ENCODE measurements around the gene ASIP. TPM values are rescaled to one million over a fixed set of nuclear protein-coding genes. Genes with fewer than 3 reads are reported as not detected.
A peak's percentile ranks its signal among the peaks of the same experiment; 100 is the strongest.
"Not testable (repeated sequence)": the region's sequence is repeated elsewhere in the genome, so short reads cannot be mapped to it uniquely, and the experiment has no call there.

ASIP gene
- not detected for total RNA-seq
- not detected for polyA plus RNA-seq

- no peak for ATAC-seq (ENCODE audit: low read depth in 2 of 2)
- H3K9me3 Mint-ChIP-seq = peaks cover 0 to 18% (median 7%) of the 10 kb centered on the region in 7 donors
- Histone ChIP-seq H3K9me3 (ENCODE audit: control insufficient read depth in 2 of 2, low read length in 2 of 2) (peaks cover 13 to 14% of the 10 kb centered on the region in 2 experiments), H3K27me3 (ENCODE audit: control insufficient read depth, insufficient read depth, low read length) (peaks cover 19% of the 10 kb centered on the region), H3K4me1 (ENCODE audit: control insufficient read depth, insufficient read depth, low read length, poor library complexity, severe bottlenecking) (no peaks in the 10 kb centered on the region), H3K36me3 (ENCODE audit: control insufficient read depth, insufficient read depth, low read length) (no peaks in the 10 kb centered on the region), H3K27ac (ENCODE audit: insufficient read depth, low read length, poor library complexity, severe bottlenecking) (no peak within 1 kb of the TSS), H3K4me3 (ENCODE audit: low read depth, low read length) (no peak within 1 kb of the TSS)
- H3K27me3 Mint-ChIP-seq = peaks cover 36% of the 10 kb centered on the region
- H3K4me3 Mint-ChIP-seq = no peak within 1 kb of the TSS
- no peaks in the 10 kb centered on the region for H3K36me3 Mint-ChIP-seq
- no peak for DNase-seq
- H3K4me1 Mint-ChIP-seq = peaks cover 0 to 8% (median 0%) of the 10 kb centered on the region in 4 donors
- H3K27ac Mint-ChIP-seq = peak within 1 kb of the TSS in 2 of 3 donors; percentile 61 to 62
Measured at GRCh38 chr20:34240693-34241615, at the start of gene ASIP. Gene ASIP (plus strand): TSS chr20:34241423. CDS start chr20:34260375, 18,952 bp downstream.

DNA sequence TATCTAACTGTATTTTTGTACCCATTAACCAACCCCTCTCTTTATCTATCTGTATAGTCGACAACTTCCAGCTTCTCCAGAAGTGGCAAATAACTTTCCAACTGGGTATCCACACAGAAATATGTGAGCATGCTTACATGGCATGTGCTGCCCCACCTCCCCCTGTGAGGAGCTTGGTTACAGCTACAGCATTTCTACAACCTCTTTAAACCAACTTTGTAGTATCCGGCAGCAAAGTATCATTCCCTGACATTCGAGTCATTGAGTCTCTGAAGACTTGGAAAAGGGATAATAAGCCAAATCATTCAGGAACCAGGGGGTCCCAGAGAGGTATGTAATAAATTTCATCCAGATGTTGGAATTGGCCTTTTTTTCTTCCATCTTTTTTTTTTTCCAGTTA, 48.2 kb upstream of the ASIP start:
- Mint-ChIP-seq H3K27ac (no peak overlapping the region), H3K36me3 (no peaks in the 10 kb centered on the region), H3K4me3 (no peak overlapping the region), H3K4me1 (peaks cover 0 to 2% (median 0%) of the 10 kb centered on the region in 4 donors), H3K9me3 (peaks cover 0 to 2% (median 0%) of the 10 kb centered on the region in 7 donors), H3K27me3 (peaks cover 48% of the 10 kb centered on the region)
- Histone ChIP-seq H3K4me3 (ENCODE audit: low read depth, low read length) (no peak overlapping the region), H3K4me1 (ENCODE audit: control insufficient read depth, insufficient read depth, low read length, poor library complexity, severe bottlenecking) (no peaks in the 10 kb centered on the region), H3K27ac (ENCODE audit: insufficient read depth, low read length, poor library complexity, severe bottlenecking) (no peak overlapping the region), H3K27me3 (ENCODE audit: control insufficient read depth, insufficient read depth, low read length) (peaks cover 2% of the 10 kb centered on the region), H3K36me3 (ENCODE audit: control insufficient read depth, insufficient read depth, low read length) (no peaks in the 10 kb centered on the region), H3K9me3 (ENCODE audit: control insufficient read depth in 2 of 2, low read length in 2 of 2) (no peaks in the 10 kb centered on the region)
- ATAC-seq (ENCODE audit: low read depth in 2 of 2) (no peak), DNase-seq (no peak)

DNA sequence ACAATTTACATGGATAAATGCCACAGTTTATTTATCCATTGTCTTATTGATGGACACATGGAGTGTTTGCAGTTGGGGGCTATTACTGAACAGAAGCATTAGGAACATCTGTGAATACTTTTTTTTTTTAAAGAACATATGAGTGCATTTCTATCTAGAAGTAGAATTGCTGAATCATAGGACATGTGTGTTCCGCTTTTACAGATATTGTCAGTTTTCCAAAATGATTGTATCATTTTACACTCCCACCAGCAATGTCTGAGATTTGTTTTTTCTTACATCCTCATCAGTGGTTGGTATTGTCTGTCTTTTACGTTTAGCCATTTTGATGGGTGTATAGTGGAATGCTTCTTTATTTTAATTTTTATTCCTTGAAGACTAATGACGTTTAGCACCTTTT, 42.0 kb upstream of the ASIP start:
- no peak overlapping the region for H3K4me3 Mint-ChIP-seq
- Histone ChIP-seq H3K4me3 (ENCODE audit: low read depth, low read length) (no peak overlapping the region), H3K9me3 (ENCODE audit: control insufficient read depth in 2 of 2, low read length in 2 of 2) (no peaks in the 10 kb centered on the region), H3K4me1 (ENCODE audit: control insufficient read depth, insufficient read depth, low read length, poor library complexity, severe bottlenecking) (no peaks in the 10 kb centered on the region), H3K36me3 (ENCODE audit: control insufficient read depth, insufficient read depth, low read length) (no peaks in the 10 kb centered on the region), H3K27me3 (ENCODE audit: control insufficient read depth, insufficient read depth, low read length) (peaks cover 5% of the 10 kb centered on the region), H3K27ac (ENCODE audit: insufficient read depth, low read length, poor library complexity, severe bottlenecking) (no peak overlapping the region)
- peaks cover 0 to 2% (median 0%) of the 10 kb centered on the region in 4 donors for H3K4me1 Mint-ChIP-seq
- H3K27ac Mint-ChIP-seq = no peak overlapping the region
- ATAC-seq (ENCODE audit: low read depth in 2 of 2) = no peak
- peaks cover 0 to 2% (median 0%) of the 10 kb centered on the region in 7 donors for H3K9me3 Mint-ChIP-seq
- no peak for DNase-seq
- no peaks in the 10 kb centered on the region for H3K36me3 Mint-ChIP-seq
- H3K27me3 Mint-ChIP-seq = peaks cover 33% of the 10 kb centered on the region

DNA sequence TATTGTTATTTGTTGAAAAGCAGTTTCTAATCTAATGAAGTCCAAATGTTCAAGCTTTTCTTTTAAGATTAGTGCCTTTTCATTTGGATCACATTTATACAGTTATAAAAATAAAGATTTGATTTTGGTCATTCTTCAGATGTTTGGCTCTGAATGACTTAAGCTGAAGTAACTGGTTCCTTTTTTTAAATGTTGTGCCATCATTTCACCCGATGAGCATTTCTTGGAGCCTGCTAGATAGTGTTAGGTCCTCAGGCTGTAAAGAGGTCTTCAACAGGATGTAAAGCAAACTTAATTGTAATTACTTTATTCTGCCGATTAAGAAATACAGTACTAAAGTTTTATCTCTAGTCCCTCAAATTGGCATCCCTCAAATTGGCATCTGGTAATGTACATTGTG, 41.2 kb upstream of the ASIP start:
- H3K27me3 ChIP-seq (ENCODE audit: control insufficient read depth, insufficient read depth, low read length) = peaks cover 5% of the 10 kb centered on the region
- no peaks in the 10 kb centered on the region for H3K4me1 Mint-ChIP-seq
- no peaks in the 10 kb centered on the region for H3K36me3 ChIP-seq (ENCODE audit: control insufficient read depth, insufficient read depth, low read length)
- H3K27me3 Mint-ChIP-seq = peaks cover 25% of the 10 kb centered on the region
- H3K4me3 ChIP-seq (ENCODE audit: low read depth, low read length) = no peak overlapping the region
- H3K9me3 Mint-ChIP-seq = no peaks in the 10 kb centered on the region
- DNase-seq (no peak), ATAC-seq (ENCODE audit: low read depth in 2 of 2) (no peak)
- H3K9me3 ChIP-seq (ENCODE audit: control insufficient read depth in 2 of 2, low read length in 2 of 2) = no peaks in the 10 kb centered on the region
- no peak overlapping the region for H3K4me3 Mint-ChIP-seq
- H3K4me1 ChIP-seq (ENCODE audit: control insufficient read depth, insufficient read depth, low read length, poor library complexity, severe bottlenecking) = no peaks in the 10 kb centered on the region
- H3K36me3 Mint-ChIP-seq = no peaks in the 10 kb centered on the region
- H3K27ac ChIP-seq (ENCODE audit: insufficient read depth, low read length, poor library complexity, severe bottlenecking) = no peak overlapping the region
- H3K27ac Mint-ChIP-seq = no peak overlapping the region

DNA sequence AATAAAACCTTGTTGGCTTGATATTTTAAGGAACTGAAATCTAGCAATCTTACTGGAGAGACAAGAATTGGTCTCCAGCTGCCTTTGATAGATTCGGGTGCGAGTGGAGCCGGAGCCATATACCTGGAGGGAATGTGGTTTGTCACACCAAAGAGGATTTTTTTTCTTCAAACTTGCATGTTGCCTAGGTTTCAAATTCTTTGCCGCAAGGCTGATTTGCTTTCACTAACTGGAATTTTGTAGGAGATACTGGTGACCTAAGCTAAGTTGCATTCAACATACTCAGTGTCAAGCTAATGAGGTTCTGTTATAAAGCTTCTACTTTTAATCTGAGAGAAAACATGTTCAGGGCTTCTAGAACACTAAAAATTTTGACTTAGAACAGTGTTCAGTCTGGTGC, 39.7 kb upstream of the ASIP start:
- Mint-ChIP-seq H3K4me1 (no peaks in the 10 kb centered on the region), H3K4me3 (no peak overlapping the region), H3K36me3 (no peaks in the 10 kb centered on the region), H3K9me3 (peaks cover 0 to 4% (median 0%) of the 10 kb centered on the region in 7 donors), H3K27me3 (peaks cover 21% of the 10 kb centered on the region), H3K27ac (no peak overlapping the region)
- H3K27me3 ChIP-seq (ENCODE audit: control insufficient read depth, insufficient read depth, low read length) = peaks cover 5% of the 10 kb centered on the region
- no peaks in the 10 kb centered on the region for H3K9me3 ChIP-seq (ENCODE audit: control insufficient read depth in 2 of 2, low read length in 2 of 2)
- no peak overlapping the region for H3K4me3 ChIP-seq (ENCODE audit: low read depth, low read length)
- no peaks in the 10 kb centered on the region for H3K4me1 ChIP-seq (ENCODE audit: control insufficient read depth, insufficient read depth, low read length, poor library complexity, severe bottlenecking)
- no peak for ATAC-seq (ENCODE audit: low read depth in 2 of 2)
- H3K36me3 ChIP-seq (ENCODE audit: control insufficient read depth, insufficient read depth, low read length) = no peaks in the 10 kb centered on the region
- H3K27ac ChIP-seq (ENCODE audit: insufficient read depth, low read length, poor library complexity, severe bottlenecking) = no peak overlapping the region
- no peak for DNase-seq

DNA sequence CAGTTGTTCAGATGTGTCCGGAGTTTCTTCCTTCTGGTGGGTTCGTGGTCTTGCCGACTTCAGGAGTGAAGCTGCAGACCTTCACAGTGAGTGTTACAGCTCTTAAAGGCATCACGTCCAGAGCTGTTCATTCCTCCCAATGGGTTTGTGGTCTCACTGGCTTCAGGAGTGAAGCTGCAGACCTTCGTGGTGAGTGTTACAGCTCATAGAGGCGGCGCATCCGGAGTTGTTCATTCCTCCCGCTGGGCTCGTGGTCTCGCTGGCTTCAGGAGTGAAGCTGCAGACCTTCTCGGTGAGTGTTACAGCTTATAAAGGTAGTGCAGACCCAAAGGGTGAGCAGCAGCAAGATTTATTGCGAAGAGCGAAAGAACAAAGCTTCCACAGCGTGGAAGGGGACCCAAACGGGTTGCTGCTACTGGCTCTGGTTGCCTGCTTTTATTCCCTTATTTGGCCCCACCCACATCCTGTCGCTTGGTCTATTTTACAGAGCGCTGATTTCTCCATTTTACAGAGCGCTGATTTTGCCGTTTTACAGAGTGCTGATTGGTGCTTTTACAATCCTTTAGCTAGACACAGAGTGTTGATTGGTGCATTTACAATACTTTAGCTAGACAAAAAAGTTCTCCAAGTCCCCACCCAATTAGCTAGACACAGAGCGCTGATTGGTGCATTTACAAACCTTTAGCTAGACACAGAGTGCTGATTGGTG, 35.9 kb upstream of the ASIP start:
- not testable (repeated sequence) for H3K9me3 ChIP-seq (ENCODE audit: control insufficient read depth in 2 of 2, low read length in 2 of 2); H3K27ac Mint-ChIP-seq; H3K36me3 Mint-ChIP-seq; ATAC-seq (ENCODE audit: low read depth in 2 of 2); H3K4me3 ChIP-seq (ENCODE audit: low read depth, low read length); H3K36me3 ChIP-seq (ENCODE audit: control insufficient read depth, insufficient read depth, low read length); H3K27me3 ChIP-seq (ENCODE audit: control insufficient read depth, insufficient read depth, low read length); H3K27ac ChIP-seq (ENCODE audit: insufficient read depth, low read length, poor library complexity, severe bottlenecking); H3K4me1 ChIP-seq (ENCODE audit: control insufficient read depth, insufficient read depth, low read length, poor library complexity, severe bottlenecking); H3K4me1 Mint-ChIP-seq; H3K9me3 Mint-ChIP-seq
- peaks cover 29% of the 10 kb centered on the region for H3K27me3 Mint-ChIP-seq
- peak in 1 of 3 donors; percentile 13 for DNase-seq
- H3K4me3 Mint-ChIP-seq = peak overlapping the region in 2 of 4 donors; percentile 39 to 61

DNA sequence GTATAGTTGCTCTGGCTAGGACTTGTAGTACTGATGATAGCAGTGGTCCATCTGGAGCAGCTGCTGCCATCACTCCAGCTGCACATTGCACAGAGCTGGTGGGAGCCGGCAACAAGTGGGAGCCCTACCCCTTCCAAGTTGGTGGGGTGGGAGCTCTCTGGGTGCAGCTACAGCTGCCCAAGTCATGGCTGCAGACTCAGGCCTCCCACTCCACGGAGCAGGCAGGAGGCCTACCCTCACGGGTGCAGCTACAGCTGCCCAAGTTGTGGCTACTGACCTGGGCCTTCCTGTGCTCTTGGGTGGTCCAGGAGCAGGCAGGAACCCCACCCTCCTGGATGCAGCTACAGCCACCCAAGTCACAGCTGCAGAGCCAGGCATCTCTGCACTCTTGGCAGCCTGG, 32.1 kb upstream of the ASIP start:
- no peaks in the 10 kb centered on the region for H3K4me1 ChIP-seq (ENCODE audit: control insufficient read depth, insufficient read depth, low read length, poor library complexity, severe bottlenecking)
- peaks cover 0 to 14% (median 2%) of the 10 kb centered on the region in 7 donors for H3K9me3 Mint-ChIP-seq
- H3K4me3 Mint-ChIP-seq = no peak overlapping the region
- H3K27me3 Mint-ChIP-seq = peaks cover 10% of the 10 kb centered on the region
- H3K27ac ChIP-seq (ENCODE audit: insufficient read depth, low read length, poor library complexity, severe bottlenecking) = no peak overlapping the region
- DNase-seq (no peak), ATAC-seq (ENCODE audit: low read depth in 2 of 2) (no peak)
- H3K36me3 ChIP-seq (ENCODE audit: control insufficient read depth, insufficient read depth, low read length) = no peaks in the 10 kb centered on the region
- peaks cover 0 to 13% of the 10 kb centered on the region in 2 experiments for H3K9me3 ChIP-seq (ENCODE audit: control insufficient read depth in 2 of 2, low read length in 2 of 2)
- no peaks in the 10 kb centered on the region for H3K36me3 Mint-ChIP-seq
- peaks cover 12% of the 10 kb centered on the region for H3K27me3 ChIP-seq (ENCODE audit: control insufficient read depth, insufficient read depth, low read length)
- H3K4me1 Mint-ChIP-seq = no peaks in the 10 kb centered on the region
- H3K4me3 ChIP-seq (ENCODE audit: low read depth, low read length) = no peak overlapping the region
- H3K27ac Mint-ChIP-seq = no peak overlapping the region

All from CD4-positive, CD25-positive, alpha-beta regulatory T cell (primary cell).